Measurements from ENCODE around the gene RECQL5.

The RECQL5 gene

DNA sequence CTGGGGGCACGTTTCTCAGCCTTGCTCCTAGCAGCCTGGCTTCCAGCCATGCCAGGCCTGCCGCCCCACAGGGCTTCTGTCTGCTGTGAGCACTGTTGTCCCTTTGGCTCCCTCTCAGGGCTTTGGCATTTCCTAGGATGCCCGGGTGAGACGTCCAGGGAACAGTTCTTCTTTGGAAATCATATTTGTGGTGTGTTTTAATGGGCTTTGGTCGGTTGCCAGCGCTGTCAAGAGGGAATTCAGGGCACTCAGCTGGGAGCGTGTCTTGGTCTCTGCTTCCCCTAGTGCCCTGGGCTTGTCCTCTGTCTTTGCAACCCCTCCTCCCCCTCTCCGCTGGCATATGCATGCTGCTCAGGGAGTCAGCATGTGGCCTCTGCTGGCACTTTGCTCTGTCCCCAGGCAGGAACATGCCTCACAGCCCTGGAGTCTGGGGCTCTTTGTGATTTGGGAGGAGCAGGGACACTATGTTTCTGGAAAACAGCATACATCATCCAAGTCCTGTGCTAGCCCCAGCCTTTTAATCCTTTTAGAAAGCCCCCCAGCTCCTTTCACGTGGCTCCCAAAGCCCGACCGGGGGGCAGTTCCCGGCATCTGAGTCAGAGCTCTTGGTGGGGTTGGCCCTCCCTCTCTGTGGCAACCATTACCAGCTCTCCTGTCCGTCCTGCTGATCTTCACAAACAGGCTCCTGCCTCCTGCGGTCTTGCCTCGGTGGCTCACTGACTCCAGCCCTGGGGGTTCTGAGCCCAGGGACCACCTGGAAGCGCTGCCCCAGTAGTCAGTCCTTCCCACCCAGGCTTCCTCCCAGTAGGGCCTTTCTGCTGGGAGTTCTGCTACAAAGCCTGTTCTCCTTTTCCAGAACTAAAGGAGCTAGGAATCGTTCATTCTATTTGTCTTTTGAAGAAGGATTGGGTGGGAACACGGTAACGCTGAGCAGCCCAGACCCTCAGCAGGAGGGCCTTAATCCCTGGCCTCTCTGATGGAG lies 26.8 kb upstream of the RECQL5 start (continued):
- no peak for TF ChIP-seq ZBTB10 (tag by site-specific recombination; IDR thresholded peaks at IDR 0.05)
- TF ChIP-seq ZBTB48 (tag by site-specific recombination; IDR thresholded peaks at IDR 0.05) = no peak
- no peak for TF ChIP-seq YY2 (tag by site-specific recombination; IDR thresholded peaks at IDR 0.05)
- no peak for TF ChIP-seq SETDB1 (IDR thresholded peaks at IDR 0.05; ENCODE audit: insufficient read length, low read length)
- TF ChIP-seq RBAK (tag by site-specific recombination; IDR thresholded peaks at IDR 0.05) = no peak
- TF ChIP-seq, protein P1, sequence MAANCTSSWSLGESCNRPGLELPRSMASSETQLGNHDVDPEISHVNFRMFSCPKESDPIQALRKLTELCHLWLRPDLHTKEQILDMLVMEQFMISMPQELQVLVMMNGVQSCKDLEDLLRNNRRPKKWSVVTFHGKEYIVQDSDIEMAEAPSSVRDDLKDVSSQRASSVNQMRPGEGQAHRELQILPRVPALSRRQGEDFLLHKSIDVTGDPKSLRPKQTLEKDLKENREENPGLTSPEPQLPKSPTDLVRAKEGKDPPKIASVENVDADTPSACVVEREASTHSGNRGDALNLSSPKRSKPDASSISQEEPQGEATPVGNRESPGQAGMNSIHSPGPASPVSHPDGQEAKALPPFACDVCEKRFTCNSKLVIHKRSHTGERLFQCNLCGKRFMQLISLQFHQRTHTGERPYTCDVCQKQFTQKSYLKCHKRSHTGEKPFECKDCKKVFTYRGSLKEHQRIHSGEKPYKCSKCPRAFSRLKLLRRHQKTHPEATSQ (tag by site-specific recombination; IDR thresholded peaks at IDR 0.05) = no peak
- no peak for TF ChIP-seq ZNF394 (tag by site-specific recombination; IDR thresholded peaks at IDR 0.05; ENCODE audit: borderline replicate concordance)
- TF ChIP-seq ELK4 (IDR thresholded peaks at IDR 0.05; ENCODE audit: borderline replicate concordance, low read depth, low read length) = no peak
- peak; percentile 25; the same call in 1 of the 2 replicates for TF ChIP-seq GLIS2 (tag by site-specific recombination; IDR thresholded peaks at IDR 0.05)
- TF ChIP-seq ZNF629 (tag by site-specific recombination; IDR thresholded peaks at IDR 0.05) = no peak
- peak; percentile 95 for TF ChIP-seq ZIC2 (tag by site-specific recombination; IDR thresholded peaks at IDR 0.05)

GRCh38 chr17:75692976-75693375 lies 26.0 kb upstream of the RECQL5 start:
- Histone ChIP-seq H3K4me3 (ENCODE audit: low read depth, low read length) (no peak overlapping the region), H3K36me3 (ENCODE audit: control insufficient read depth in 2 of 2, insufficient read depth in 1 of 2, low read length in 2 of 2) (peaks cover 12 to 83% of the 10 kb centered on the region in 2 experiments; a peak in 2 of 3 replicates), H3K9me3 (ENCODE audit: control insufficient read depth, insufficient read depth, low read depth, low read length) (no peaks in the 10 kb centered on the region), H3K4me1 (ENCODE audit: control insufficient read depth, insufficient read depth, low read length) (no peaks in the 10 kb centered on the region; the same call in 1 of the 2 replicates), H3K27ac (ENCODE audit: extremely low read depth, low read depth, low read length) (no peak overlapping the region)
- ChIA-PET POLR2A (interaction anchor here (1.0 kb wide), 1 partner anchor 87 kb away, joined by 3 read pairs; no protein-coding TSS in a partner anchor), CTCF (interaction anchor here (1.0 to 6.6 kb wide), 3 partner anchors 40 to 59 kb away, joined by 3 to 48 read pairs (median 4); partner anchors contain the start of gene SMIM5)
- TF ChIP-seq SCRT1 (tag by site-specific recombination; IDR thresholded peaks at IDR 0.05; ENCODE audit: borderline replicate concordance) = 0 out of 2 replicates have a peak, but pooled peaks have one; percentile 16
- peak; percentile 81 for TF ChIP-seq SCRT2 (tag by site-specific recombination; IDR thresholded peaks at IDR 0.05)
- no peak for TF ChIP-seq RBAK (tag by site-specific recombination; IDR thresholded peaks at IDR 0.05)

- H3K9me3 ChIP-seq (ENCODE audit: control insufficient read depth, insufficient read depth, low read depth, low read length) = no peaks in the 10 kb centered on the region
- CTCF ChIA-PET = interaction anchor here (0.6 to 6.6 kb wide), 4 partner anchors 18 to 58 kb away, joined by 3 to 48 read pairs (median 4); partner anchors contain the start of gene SMIM5
- peaks cover 22 to 81% of the 10 kb centered on the region in 2 experiments; a peak in 2 of 3 replicates for H3K36me3 ChIP-seq (ENCODE audit: control insufficient read depth in 2 of 2, insufficient read depth in 1 of 2, low read length in 2 of 2)
- peak overlapping the region; percentile 22; the same call in 1 of the 2 replicates for H3K27ac ChIP-seq (ENCODE audit: extremely low read depth, low read depth, low read length)
- no peaks in the 10 kb centered on the region; the same call in 1 of the 2 replicates for H3K4me1 ChIP-seq (ENCODE audit: control insufficient read depth, insufficient read depth, low read length)
- no peak overlapping the region for H3K4me3 ChIP-seq (ENCODE audit: low read depth, low read length)
- POLR2A ChIA-PET = interaction anchor here (1.0 kb wide), 1 partner anchor 88 kb away, joined by 3 read pairs; no protein-coding TSS in a partner anchor
- TF ChIP-seq GLI4 (tag by site-specific recombination; IDR thresholded peaks at IDR 0.05) = no peak
- no peak for TF ChIP-seq ZNF645 (tag by site-specific recombination; IDR thresholded peaks at IDR 0.05)
- no peak for TF ChIP-seq ZBTB26 (tag by site-specific recombination; optimal IDR thresholded peaks at IDR 0.05)
- no peak for TF ChIP-seq YY1 (tag by site-specific recombination; IDR thresholded peaks at IDR 0.05)
- TF ChIP-seq ZNF76 (tag by site-specific recombination; IDR thresholded peaks at IDR 0.05; ENCODE audit: borderline replicate concordance, low read depth) = no peak
- no peak for TF ChIP-seq IKZF3 (tag by site-specific recombination; IDR thresholded peaks at IDR 0.05)
Observed at GRCh38 chr17:75691801-75692626, 25.1 kb upstream of the RECQL5 start.
